Measurements from ENCODE around the gene MYBBP1A.

DNA sequence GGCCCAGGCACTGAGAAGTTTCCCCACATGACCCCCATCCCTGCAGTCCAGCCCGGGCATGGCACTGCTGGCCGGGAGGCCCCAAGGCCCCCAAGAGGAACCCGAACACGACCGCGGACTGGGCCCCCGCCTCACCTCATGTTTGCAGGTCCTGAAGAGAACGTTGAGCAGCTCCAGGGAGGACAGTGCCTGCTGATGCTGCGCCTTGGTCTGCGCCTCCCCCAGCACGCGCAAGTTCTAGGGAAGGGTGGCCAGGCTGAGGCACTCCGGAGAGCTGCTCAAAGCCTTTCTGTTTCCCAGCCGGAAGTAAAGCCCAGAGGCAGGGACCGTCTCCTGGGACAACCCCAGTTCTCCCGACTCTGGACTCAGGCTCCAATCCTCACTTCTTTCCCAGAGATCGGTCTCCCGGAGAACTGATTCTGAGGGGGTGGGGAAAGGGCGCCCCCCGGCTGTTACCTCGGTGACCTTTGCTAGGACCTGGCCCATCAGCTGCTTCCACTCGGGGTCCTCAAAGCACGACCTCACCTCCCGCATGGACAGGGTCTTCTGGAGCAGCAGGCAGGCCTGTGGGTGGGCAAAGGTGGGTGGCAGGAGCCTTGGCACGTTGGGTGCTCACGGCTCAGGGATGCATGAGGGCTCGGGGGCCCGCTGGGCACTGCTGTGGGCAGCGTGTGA, 13.7 kb downstream of the MYBBP1A start:
- TF ChIP-seq POLR2A (IDR thresholded peaks at IDR 0.05; ENCODE audit: low read length), result no peak
- no peak for TF ChIP-seq GATA1 (IDR thresholded peaks at IDR 0.05; ENCODE audit: low read depth, low read length)

Measured in erythroblast (primary cell).